Common myeloid progenitor, CD34-positive (primary cell): ENCODE measurements around the gene OTUD3.
"Not testable (repeated sequence)": the region's sequence is repeated elsewhere in the genome, so short reads cannot be mapped to it uniquely, and the experiment has no call there.

ENCODE experiments used
- CTCF ChIA-PET: fragments of 350-600 bp; sonication (Branson Sonifier 250); formaldehyde crosslinking; loops from one replicate; lab custom pipeline; 2021; ENCODE audit warnings: antibody characterized with exemption; lab: Charles Lee
- POLR2A ChIA-PET: fragments of 350-600 bp; sonication (Branson Sonifier 250); formaldehyde crosslinking; loops from one replicate; lab custom pipeline; 2021; ENCODE audit warnings: antibody characterized with exemption; lab: Charles Lee
- DNase-seq, 3 donors: peaks; one replicate each; pipeline versions ENCODE4 v3.0.0 to v3.0.0-alpha.2; 2013
- H3K27ac ChIP-seq, 2 experiments: 1 replicate in 1 of 2; 2 replicates in 1 of 2; pipeline ENCODE4 v1.7.0; 2013; ENCODE audit warnings: inconsistent platforms in 2 of 2, low read length in 2 of 2, mild to moderate bottlenecking in 2 of 2, low read depth in 1 of 2, moderate library complexity in 1 of 2; ENCODE audit not compliant: severe bottlenecking in 2 of 2, insufficient read depth in 1 of 2, poor library complexity in 1 of 2
- H3K27me3 ChIP-seq, 5 experiments: replicated peaks in 2 of 5; 1 replicate in 3 of 5; 2 replicates in 2 of 5; pipeline versions ENCODE4 v1.6.1 to v1.7.0; 2013; ENCODE audit warnings: low read length in 4 of 5, mild to moderate bottlenecking in 2 of 5, moderate library complexity in 2 of 5, inconsistent platforms in 1 of 5; ENCODE audit not compliant: insufficient read depth in 5 of 5, control insufficient read depth in 4 of 5
- H3K36me3 ChIP-seq, 4 experiments: 1 replicate in 2 of 4; 2 replicates in 2 of 4; pipeline versions ENCODE4 v1.6.1 to v1.7.0; 2013; ENCODE audit warnings: low read length in 3 of 4, control low read depth in 1 of 4, mild to moderate bottlenecking in 1 of 4; ENCODE audit not compliant: control insufficient read depth in 4 of 4, insufficient read depth in 4 of 4
- H3K4me1 ChIP-seq, 4 experiments: 1 replicate in 3 of 4; 2 replicates in 1 of 4; pipeline versions ENCODE4 v1.6.1 to v1.7.1; 2013; ENCODE audit warnings: low read length in 3 of 4, mild to moderate bottlenecking in 3 of 4, control low read depth in 1 of 4, inconsistent platforms in 1 of 4, moderate library complexity in 1 of 4; ENCODE audit not compliant: control insufficient read depth in 4 of 4, insufficient read depth in 4 of 4; ENCODE audit errors: control extremely low read depth in 1 of 4
- H3K4me3 ChIP-seq, 7 experiments: 1 replicate in 4 of 7; 2 replicates in 3 of 7; pipeline versions ENCODE4 v1.5.1 to v1.7.0; 2013; ENCODE audit warnings: mild to moderate bottlenecking in 7 of 7, low read length in 6 of 7, moderate library complexity in 6 of 7, inconsistent platforms in 2 of 7, low read depth in 2 of 7, control low read depth in 1 of 7; ENCODE audit not compliant: insufficient read depth in 4 of 7, control insufficient read depth in 1 of 7; ENCODE audit errors: extremely low read depth in 1 of 7
- H3K9me3 ChIP-seq, 5 experiments: 1 replicate in 4 of 5; 2 replicates in 1 of 5; pipeline versions ENCODE4 v1.6.1 to v1.7.1; 2013; ENCODE audit warnings: low read length in 4 of 5, mild to moderate bottlenecking in 2 of 5, inconsistent platforms in 1 of 5, low read depth in 1 of 5, moderate library complexity in 1 of 5; ENCODE audit not compliant: control insufficient read depth in 4 of 5, insufficient read depth in 2 of 5; ENCODE audit errors: control extremely low read depth in 1 of 5
- WGBS: methylation state at CpG from one replicate; pipeline ENCODE4 v1.1.5; 2013; ENCODE audit not compliant: insufficient coverage; 5-methylcytosine and 5-hydroxymethylcytosine counted together

The OTUD3 gene

DNA sequence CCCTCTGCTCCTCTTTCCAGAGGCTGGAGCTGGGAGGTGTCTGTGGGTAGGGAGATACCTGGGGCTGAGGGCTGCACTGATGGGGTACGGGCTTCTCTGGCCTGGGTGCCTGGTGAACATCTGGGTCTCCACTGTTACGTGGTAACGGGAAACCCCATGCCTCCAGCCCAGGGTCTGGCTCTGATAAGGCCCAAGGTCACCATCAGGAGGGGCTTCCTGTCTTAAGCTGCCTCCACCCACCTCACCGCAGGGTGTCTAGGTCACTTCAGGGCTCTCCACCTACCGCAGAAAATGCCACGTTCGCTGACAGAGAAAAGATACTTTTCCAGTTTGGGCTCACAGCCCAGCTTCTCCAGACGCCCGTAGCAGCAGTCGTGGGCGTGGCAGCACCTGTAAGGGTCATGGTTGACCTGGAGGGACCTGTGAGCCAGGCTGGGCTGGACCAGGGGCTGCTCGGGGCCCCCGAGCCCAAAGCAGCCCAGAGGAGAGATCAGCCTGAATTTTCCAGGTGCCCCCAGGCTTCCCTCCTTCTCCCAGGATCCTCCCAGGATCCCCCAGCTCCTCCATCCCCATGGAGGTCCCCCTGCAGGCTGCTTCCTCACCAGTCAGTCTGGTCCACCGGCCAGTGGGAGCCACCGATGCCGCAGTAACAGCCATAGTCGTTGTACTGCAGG lies 40.0 kb downstream of the OTUD3 start:
- H3K27me3 ChIP-seq, result peaks cover 0 to 1% (median 0%) of the 10 kb centered on the region in 5 experiments
- H3K4me1 ChIP-seq, result no peaks in the 10 kb centered on the region
- no peak overlapping the region for H3K27ac ChIP-seq
- POLR2A ChIA-PET, result no interaction called here
- CTCF ChIA-PET, result interaction anchor here (0.5 to 1.7 kb wide), 3 partner anchors 9 to 271 kb away, joined by 3 to 4 read pairs (median 3); no protein-coding TSS in a partner anchor
- H3K9me3 ChIP-seq, result no peaks in the 10 kb centered on the region
- 82% methylated on average over 13 of the region's 17 CpGs for WGBS
- H3K36me3 ChIP-seq, result no peaks in the 10 kb centered on the region
- H3K4me3 ChIP-seq, result no peak overlapping the region
- DNase-seq, result peak in 2 of 3 donors; percentile 15 to 28

DNA sequence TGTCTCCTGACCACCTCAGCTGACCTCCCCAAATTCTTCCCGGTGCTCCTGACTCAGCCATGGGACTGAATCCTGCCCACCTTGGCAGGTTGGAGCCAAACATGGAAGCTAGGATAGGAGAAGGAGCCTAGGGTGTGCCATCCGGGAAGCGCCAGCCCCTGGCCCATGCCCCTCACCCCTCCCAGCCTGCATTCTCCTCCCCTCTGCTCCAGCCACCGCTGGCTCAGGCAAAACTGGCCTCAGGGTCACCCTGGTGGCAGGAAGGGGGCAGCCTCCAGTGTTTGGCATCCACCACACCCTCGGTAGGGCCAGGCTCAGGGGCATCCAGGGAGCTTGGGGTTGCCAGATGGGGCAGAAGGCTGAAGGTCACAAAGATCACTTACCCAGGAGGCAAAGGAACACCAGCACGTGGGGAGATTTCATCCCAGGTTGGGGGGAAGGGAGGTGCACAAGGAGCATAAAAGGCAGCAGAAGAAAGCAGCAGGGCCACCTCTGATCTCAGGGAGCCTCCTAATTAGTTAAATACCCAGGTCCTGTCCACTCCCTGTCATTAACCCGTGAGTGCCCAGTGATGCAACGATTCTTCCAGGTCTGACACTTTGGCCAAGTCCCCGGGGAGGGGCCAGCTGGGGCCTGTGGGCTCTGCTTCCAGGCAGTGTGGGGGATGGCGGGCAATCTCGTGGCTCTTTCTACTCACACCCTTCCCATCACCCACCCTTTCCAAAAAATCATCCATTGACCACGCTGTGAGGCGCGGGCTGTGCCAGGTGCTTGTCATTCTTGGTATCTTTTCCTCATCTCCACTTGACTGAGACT lies 41.1 kb downstream of the OTUD3 start, which contains the start of gene PLA2G2E:
TSS of gene PLA2G2E (minus strand) at position 481 of the 816 bp plus-strand sequence. CDS start at position 423, 58 bp downstream.
- Histone ChIP-seq H3K9me3 (no peaks in the 10 kb centered on the region), H3K36me3 (no peaks in the 10 kb centered on the region), H3K27me3 (peaks cover 0 to 1% (median 0%) of the 10 kb centered on the region in 5 experiments), H3K4me1 (no peaks in the 10 kb centered on the region), H3K27ac (no peak within 1 kb of the TSS), H3K4me3 (no peak within 1 kb of the TSS)
- CTCF ChIA-PET, result no interaction called here
- 70% methylated on average over 12 of the region's 14 CpGs for WGBS
- POLR2A ChIA-PET, result no interaction called here
- DNase-seq, result no peak

DNA sequence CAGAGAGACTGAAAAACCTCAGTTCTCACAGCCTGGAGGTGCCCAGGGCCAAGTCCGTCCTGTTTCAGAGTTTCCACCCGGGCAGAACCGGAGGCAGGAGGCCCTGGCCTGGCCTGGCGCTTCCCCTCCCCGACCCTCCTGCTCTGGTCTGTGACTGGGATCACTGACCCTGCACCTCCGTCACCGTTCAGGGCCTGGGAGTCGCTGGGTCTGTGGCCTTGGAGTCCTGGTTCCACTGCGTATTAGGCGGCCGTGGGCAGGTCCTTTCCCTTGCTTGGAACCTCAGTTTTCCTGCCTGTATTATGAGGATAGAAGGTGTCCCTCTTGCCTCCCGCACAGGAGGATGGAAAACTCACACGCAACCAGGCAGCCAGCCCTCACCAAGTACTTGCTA lies 41.8 kb downstream of the OTUD3 start:
- CTCF ChIA-PET, result no interaction called here
- Histone ChIP-seq H3K4me1 (no peaks in the 10 kb centered on the region), H3K9me3 (no peaks in the 10 kb centered on the region), H3K4me3 (no peak overlapping the region), H3K27me3 (peaks cover 0 to 2% (median 0%) of the 10 kb centered on the region in 5 experiments), H3K36me3 (no peaks in the 10 kb centered on the region), H3K27ac (no peak overlapping the region)
- POLR2A ChIA-PET, result no interaction called here
- WGBS, result 86% methylated on average over 12 of the region's 13 CpGs
- DNase-seq, result no peak

DNA sequence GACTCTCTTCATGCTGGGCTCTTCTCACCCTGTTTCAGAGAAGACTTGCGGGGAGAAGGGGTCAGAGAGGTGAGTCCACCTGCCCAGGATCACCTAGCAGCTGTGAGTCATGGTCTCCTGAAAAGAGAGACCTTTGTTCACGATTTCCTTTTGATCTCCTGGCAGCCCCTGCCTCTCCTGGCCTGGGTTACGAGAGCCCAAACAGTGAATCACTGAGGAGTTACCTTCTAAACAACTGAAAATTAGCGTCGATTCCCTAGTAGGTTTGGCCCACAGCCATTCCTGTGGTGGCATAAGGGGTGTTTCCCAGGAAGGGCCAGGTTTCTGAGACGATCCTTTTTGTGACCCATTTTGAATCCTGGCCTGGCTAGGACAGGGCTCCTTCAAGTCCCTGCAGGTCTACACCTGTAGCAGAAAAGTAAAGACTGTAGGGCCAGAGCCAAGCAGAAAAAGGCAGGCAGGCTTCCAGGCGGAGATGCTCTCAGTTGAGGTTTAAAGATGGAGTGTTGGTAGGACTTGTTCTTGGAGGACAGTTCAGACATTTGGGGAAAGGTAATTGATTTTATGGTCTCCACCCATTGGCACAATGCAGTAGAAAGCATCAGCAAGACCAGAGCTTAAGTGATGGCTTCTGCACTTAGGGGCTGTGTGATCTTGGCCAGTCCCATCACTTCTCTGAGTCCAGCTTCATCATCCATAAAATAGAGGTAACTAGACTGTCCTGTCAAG lies 43.3 kb downstream of the OTUD3 start:
- WGBS, result 98% methylated on average over 7 of the region's 7 CpGs
- Histone ChIP-seq H3K27ac (no peak overlapping the region), H3K4me1 (no peaks in the 10 kb centered on the region), H3K9me3 (peaks cover 0 to 1% (median 0%) of the 10 kb centered on the region in 5 experiments), H3K4me3 (no peak overlapping the region), H3K36me3 (no peaks in the 10 kb centered on the region), H3K27me3 (peaks cover 0 to 3% (median 2%) of the 10 kb centered on the region in 5 experiments)
- ChIA-PET POLR2A (interaction anchor here (0.7 kb wide), 1 partner anchor 1055 kb away, joined by 3 read pairs; no protein-coding TSS in a partner anchor), CTCF (no interaction called here)
- DNase-seq, result no peak

DNA sequence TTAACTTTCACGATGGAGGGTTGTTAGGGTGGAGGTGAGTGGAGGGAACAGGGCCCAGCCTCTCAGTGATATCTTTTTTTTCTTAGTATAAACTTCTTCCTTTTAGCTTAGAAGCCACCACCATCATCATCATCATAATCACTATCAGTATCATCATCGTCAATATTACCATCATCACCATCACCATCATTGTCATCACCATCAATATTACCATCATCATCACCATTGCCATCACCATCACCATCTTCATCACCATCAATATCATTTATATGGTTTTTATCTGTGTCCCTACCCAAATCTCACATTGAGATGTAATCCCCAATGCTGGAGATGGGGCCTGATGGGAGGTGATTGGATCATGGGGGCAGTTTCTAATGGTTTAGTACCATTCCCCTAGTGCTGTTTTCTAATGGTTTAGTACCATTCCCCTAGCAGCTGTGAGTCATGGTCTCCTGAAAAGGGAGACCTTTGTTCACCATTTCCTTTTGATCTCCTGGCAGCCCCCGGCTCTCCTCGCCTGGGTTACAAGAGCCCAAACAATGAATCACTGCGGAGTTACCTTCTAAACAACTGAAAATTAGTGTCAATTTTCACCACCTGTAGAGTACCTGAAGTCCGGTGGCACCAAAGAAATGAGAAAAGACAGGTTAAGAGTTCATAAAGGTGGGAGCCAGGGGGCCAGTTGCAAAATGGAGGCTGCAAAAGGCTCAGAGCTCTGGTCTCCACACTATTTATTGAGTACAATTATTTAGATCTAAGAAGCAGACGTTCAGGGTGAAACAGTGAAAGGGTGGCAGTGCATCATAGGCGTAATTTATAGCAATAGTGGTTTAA lies 44.3 kb downstream of the OTUD3 start:
- Histone ChIP-seq H3K4me1 (no peaks in the 10 kb centered on the region), H3K36me3 (no peaks in the 10 kb centered on the region), H3K27ac (no peak overlapping the region), H3K27me3 (peaks cover 0 to 3% (median 2%) of the 10 kb centered on the region in 5 experiments), H3K4me3 (no peak overlapping the region), H3K9me3 (peaks cover 0 to 11% (median 5%) of the 10 kb centered on the region in 5 experiments)
- CTCF ChIA-PET, result no interaction called here
- POLR2A ChIA-PET, result interaction anchor here (0.7 kb wide), 1 partner anchor 1054 kb away, joined by 3 read pairs; no protein-coding TSS in a partner anchor
- 81% methylated on average over 6 of the region's 8 CpGs for WGBS
- DNase-seq, result no peak

DNA sequence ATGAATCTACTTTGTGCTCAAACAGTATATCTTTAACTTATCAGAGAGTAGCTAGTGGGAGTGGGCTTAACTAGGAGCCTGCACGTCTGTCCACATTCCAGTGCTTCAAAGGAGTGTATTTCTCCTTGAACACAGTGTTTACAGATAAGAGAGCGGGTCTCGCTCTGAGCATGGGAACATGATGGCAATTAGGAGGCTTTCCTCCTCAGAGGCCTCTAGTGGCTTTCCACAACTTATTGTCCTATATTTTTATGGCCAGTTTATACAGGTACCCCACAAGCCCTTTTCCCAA lies 44.9 kb downstream of the OTUD3 start:
- H3K27ac ChIP-seq, H3K27me3 ChIP-seq, POLR2A ChIA-PET, CTCF ChIA-PET, H3K4me3 ChIP-seq, H3K4me1 ChIP-seq, H3K36me3 ChIP-seq, DNase-seq: not testable (repeated sequence)
- WGBS, result 80% methylated on average over 3 of the region's 3 CpGs
- H3K9me3 ChIP-seq, result peaks cover 0 to 16% (median 10%) of the 10 kb centered on the region in 5 experiments
